NCI-H187 (cell line): ENCODE measurements around the gene HOXA10.
A peak's percentile ranks its signal among the peaks of the same experiment; 100 is the strongest.

Experiments used
- DNase-seq, 2 experiments: peaks; one replicate each; lab custom pipeline; 2025; lab: John Stamatoyannopoulos, UW

The HOXA10 gene

DNA sequence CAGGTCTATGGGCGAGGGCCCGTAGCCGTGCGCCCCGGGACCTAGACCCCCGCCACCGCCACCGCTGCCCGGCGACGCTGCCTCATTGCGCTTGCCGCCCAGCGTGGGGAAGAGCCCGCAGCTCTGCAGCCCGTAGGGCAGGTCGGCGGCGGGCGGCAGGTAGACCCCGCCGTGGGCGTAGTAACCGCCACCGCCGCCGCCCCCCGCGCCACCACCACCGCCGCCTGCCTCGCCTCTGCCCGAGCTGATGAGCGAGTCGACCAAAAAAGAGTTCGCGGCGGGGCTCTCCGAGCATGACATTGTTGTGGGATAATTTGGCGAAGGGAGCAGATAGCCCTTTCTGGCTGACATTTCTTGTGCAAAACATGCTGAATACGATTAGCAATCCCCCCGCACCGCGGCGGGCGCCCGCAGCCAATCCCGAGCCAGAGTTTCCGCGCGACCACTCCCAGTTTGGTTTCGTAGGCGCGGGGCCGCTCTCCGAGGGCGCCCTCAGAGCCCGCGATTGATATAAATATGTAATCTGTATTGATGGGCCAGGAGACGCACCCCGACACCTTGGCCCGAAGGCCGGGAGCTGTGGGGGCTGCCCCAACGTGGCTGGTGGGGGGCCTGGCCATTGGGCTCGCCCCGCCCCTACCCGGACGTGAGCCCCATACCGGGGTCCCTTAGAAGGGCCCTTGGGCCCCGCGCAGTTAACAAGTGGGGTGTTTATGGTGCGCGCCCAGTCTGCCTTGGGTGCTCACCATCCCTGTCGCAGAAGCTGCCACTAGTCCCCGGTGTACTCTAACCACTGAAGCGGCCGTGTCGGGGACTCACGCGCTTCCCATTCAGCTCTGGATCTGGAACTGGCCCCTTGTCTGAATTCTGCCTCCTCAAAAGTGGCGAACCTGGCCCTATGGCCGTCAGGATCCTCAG lies at the start of gene HOXA10:
Gene HOXA10 (minus strand): TSS at position 365 of the 918 bp plus-strand sequence. CDS start 14 bp downstream, at position 351.
- DNase-seq = peak; percentile 28 to 53

DNA sequence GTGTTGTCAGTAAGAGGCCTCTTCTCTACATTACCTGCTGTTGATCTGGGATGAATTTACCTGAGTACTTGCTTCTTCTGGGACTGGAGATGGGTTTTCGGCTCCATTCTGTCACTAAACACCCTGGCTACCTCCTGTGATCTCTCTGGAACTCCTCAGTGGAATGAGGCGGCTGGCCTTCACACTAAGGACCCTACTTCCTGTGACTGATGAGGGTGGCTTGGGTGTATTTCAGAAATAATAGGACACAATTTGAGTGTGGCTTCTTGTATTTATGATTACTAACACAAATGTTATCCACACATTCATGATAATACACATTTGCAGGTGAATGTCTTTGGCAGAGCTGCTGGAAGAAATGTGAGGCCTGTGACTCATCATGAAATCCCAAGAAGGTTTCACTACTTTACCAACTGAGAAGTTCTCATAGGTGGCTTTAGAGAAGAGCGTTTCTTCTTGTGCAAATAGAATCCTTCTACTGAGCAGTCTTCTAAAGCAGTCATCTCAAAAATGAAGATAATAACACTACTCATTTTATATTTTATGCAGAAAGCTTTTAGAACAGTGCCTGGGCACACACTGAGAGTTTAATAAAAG lies 47.2 kb upstream of the HOXA10 start:
- DNase-seq = no peak

DNA sequence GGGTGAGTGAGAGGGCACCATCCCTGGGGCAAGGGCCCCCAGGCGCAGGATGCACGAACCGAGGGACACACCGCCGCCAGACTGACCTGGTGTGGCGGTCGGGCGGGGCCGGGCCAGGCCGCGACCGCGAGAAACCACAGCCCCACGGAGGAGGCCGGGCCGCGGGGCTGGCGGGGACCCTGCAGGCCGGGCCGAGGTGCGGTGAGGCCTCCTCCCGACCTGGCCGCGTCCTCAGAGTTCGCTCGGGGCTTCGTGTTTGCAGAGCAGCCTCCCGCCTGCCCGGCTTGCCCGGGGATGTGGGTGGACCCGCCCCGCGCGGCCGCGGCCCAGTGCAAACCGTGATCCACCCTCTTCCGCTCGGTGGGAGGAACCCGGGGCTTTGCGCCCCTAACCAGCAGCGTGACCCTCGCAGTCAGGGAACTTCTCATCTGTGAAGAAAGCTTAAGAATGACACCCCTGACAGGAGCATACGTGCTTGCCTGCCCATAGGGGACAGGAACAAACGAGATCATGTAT lies 46.4 kb upstream of the HOXA10 start:
- no peak for DNase-seq

DNA sequence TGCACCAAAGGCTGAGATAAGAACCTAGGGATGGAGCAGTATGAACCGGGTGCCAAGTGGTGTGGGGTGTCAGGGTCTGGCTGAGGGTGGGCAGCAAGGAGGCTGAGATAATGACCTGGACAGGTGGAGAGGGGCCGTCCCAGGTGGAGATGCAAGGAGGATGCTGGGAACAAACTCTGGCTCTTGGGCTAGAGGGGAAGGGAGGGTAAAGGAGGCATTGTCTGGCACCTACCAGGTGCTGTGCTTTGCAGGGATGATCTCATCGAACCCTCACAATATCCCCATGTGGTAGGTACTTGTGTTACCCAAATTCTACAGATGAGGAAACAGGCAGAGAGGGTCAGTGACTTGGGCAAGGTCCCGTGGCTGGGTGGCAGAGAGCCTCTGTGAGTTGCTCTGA lies 45.7 kb upstream of the HOXA10 start:
- DNase-seq = no peak

DNA sequence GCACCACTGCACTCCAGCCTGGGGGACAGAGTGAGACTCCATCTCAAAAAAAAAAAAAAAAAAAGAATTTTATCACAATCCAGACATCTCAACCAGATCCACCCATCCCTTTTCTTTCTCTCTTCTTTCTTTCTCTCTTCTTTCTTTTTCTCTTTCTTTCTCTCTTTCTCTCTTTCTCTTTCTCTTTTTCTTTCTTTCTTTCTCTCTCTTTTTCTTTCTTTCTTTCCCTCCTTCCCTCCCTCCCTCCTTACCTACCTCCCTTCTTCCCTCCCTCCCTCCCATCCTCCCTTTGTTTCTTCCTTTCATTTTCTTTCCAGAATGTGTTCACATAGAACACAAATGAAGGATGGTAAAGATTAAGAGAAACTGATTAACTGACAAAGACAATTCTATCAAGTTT lies 43.8 kb upstream of the HOXA10 start:
- DNase-seq = no peak

DNA sequence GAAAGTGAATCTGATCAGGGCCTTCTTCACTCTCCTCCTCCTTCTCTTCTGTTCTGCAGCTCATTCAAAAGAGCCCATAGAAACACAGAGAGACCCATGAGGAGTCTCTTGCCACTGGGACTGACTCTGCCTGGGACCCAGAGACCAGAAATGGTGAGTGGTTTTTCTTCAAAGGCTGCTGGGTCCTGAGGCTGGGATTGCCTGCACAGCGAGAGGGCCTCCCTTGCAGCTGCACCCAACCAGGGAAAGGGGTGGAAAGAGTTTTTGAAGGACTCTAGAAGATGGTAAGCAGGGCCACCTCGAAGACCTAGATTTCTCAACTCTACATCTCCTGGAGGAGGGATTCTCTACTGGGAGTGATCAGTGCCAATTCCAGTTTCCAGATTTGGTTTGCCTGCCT lies 41.2 kb upstream of the HOXA10 start:
- DNase-seq = no peak

DNA sequence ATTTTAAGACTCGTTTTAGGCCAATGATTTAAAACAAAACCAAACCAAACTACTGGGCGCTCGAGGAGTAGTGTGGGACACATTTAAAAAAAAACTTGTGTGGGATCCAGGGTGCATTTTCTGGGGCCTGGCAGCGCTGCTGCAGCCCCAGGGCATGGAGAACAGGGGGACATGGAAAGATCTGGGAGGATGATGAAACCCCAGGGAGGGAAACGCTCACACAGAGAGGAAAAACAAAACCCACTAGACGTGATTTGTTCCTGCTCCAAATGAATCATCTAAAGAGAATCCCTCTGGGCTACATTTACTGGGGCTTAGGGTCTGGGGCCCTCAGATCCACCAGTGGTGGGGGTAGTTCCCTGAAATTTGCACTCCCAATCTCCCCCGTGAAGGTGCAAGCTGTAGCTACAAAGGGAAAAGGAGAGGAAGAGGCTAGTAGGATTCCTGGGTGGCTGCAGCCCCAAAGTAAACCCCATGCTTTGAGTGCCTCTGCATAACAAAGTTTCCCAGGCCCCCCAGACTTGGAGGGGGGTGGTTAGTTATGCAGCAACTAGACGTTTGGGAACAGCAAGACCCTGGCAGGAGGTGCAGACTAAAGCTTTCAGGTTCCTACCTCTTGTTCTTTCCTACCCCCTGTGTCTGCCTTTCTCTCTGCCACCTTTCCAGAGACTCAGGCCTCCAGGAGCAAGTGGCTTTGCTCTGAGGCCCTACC lies 40.3 kb upstream of the HOXA10 start:
- DNase-seq = no peak

DNA sequence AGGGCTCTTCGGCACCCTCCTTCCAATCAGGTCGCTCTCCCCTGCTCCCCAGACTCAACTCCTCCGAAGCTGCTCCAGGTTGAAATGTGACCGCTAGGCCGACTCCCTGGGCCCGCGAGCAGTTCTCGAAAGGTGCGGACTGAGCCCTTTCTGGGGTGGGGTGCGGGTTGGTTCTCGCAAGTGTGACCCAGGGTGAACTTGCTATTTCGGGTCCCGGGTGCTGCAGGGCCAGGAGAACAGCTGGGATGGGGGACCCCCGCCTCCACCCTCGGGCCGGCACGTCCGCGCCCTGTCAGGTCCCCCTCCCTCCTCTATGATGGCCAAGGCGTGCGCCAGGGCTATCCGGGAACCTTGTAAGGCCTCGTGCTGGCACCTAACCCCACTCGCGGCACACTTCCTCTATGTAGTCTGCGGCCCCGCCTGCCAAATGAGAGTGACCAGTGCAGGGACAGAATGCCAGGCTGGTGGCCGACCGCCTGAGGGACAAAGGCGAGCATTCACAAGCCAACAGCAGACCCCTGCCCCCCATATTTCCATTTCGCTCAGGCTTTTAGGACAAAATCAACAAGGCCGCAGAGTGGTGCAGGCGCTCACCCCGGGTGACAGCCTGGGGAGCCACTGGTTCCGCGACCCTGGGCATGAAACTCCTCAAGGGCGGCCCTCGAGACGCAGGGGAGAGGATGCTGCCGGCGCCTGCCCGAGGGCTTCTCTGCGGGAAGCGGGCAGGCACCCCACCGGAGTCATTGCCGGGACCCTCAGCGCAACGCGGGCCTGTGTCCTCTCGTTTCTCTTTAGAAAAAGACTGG lies 39.5 kb upstream of the HOXA10 start:
- DNase-seq = no peak

DNA sequence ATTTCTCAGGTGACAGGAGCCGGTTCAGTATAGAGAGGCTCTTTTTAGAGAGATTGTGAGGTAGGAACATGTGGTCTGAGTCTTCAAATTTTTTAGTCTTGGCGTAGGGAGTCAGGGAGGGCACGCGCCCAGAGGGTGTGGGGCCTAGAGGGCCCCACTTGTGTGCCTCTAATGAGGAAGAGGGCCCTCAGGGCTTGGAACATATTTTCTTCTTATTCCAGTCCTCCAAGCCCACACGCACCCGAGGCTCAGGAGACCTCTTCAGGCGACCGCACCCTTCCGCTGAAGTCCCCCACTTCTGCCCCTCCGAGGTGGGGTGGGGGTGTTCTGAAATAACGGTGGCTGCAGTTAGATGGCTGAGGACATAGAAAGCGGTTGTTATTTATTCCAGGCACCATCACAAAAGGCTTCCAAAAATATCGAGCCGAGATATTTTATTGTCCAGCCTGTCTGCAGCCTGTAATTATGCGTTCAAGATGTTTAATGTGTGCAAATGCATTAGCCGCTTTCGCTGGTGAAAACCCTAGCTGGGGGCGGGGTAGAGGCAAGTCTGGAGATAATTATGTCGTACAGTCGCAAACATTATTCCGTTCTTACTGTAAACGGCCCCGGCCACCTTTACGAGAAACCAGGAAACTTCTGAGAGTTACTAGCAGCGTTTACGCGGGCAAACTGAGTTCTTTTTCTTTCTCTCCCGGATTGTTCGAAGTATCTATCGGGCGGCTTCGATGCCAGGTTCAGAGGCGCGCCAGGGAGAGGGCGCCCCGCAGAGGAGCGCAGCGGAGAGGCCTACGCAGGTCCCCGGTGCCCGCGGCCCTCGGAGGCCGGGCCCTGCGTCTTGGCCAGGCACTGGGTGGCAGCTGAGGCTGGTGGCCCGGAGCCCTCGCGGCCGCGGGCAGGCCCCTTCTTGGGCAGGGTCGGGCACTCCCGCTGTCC lies 38.6 kb upstream of the HOXA10 start:
- DNase-seq = no peak

DNA sequence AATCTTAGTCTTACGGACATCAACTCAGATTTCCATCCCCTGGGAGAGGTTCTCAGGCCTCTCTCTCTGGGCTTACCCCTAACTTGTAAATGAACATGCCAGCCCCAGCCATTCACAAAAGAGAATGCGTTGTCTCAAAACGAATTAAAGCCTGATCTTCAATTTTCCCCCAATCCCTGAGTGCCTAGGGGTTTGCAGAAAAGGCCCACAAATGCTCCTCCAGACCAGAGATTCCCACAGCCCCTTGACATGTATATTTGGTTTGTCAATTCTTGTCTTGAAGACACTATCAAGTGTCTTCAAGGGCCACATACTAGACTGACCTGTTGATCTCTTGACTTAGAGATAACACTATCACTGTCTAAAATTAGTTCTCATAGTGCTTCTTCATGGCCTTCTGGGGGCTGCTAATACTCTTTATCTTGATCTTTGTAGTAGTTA lies 37.7 kb upstream of the HOXA10 start:
- DNase-seq = no peak

DNA sequence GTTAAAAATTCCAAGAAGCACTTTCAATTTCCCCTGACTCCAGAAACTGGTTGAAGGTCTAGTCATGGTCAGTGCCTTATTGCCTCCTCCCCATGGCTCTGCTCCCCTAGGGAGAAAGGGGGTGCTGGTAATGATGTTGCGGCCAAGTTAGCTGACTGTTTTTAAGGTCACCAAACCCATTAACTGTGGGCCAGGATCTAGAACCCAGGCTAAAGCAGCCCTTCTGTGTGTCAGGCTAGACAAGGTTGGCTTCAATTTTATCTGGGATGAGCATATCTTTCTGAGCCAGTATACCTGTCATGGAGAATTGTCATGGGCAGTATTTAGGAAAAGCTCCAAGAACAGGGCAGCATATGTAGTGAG lies 36.9 kb upstream of the HOXA10 start:
- DNase-seq = no peak

DNA sequence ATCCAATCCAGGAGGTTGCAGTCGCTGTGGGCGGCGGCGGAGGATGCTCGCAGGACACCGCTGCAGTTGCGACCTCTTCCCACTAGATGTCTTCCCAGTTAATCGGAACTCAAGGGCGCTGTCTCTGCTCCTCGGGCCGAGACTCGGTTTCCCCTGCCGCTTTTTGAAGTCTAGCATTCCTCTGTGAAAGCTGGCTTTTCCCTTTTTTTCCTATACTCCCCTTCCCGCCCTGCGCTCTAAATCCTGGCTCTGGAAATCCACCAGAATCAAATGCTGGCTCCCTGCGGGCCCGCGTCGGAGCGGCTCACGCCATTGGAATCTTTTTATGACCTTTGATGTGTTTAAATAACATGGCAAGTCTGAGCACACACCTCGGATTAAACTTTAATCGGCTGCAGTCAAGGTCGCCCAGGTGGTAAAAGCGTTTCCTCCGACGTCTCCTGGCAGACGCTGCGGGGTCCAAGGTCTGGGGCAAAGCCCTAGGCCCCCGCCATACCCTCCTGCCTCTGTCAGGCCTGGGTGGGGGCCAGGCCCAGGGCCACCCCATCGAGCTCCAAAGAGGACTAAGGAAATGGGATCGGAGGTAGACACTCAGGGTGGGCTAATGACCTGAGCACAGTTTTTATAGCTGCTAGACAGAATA lies 36.4 kb upstream of the HOXA10 start:
- no peak for DNase-seq

DNA sequence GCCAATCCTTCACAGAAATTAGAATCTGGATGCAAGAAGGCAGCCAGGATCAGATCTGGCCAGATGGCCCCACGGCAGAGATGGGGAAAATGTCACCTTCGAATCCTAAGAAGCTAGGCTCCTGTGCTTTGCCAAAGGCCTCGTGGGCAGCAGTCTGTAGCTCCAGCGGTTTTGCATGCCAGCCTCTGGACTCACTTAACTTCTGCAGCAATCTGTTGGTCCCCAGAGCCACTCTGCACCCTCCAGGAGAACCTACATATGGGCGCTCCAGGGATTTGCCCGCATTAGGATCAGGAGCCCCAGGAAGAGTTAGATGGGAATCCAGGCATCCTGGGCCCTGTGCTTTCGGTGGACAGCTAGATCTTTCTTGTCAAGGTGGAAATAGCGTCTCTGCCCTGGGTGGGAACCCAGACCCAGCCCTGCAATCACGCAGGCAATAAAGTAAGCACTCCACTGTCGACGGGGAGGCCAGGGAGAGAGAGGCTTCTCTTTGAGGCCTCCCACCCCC lies 35.9 kb upstream of the HOXA10 start:
- no peak for DNase-seq

DNA sequence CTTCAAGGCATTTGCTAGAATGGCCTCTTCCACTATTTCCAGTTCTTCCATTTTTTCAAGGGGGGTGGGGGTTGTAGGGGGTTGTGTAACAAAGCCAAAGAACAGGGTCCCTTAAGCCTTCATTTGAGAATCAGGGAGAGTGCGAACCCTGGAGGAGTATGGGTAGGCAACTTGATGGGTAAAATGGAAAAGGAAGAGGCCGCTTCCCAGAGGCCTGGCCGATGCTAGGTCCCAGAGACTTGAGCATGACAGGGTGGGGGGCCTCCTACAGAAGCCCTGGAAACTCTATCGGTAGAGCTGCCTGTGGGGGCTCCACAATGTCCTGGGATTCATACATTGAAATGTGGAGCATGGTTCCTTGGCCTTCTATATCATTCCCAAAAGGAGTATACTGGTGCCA lies 34.9 kb upstream of the HOXA10 start:
- no peak for DNase-seq

DNA sequence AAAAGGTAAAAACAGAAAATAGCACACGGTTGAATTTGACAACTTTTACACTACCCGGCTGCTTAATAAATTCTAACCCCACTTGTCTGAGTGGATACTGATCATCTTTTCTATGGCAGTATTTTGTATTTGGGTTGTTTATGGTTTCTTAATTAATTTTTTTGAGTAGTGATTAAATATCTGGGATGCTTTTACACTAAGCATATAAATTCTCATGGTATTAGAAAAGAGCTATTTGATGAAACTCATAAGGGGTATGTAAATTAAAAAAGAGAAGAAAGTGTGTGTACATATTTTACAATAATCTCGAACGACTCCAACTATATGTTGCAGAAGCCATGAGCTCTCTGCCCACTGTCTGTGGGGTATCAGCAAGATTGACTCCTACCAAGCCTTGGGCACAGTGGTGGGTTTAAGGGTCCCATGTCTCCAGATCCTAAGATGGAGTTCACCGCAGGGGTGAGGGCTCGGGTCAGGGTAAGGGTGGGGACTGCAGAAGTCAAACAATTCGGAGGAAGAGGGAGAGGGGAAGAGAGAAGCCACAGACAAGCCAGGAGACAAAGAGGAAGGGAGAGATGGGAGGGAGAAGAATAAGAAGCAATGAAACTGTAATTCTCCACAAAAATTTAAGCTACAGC lies 33.3 kb upstream of the HOXA10 start:
- DNase-seq = no peak

DNA sequence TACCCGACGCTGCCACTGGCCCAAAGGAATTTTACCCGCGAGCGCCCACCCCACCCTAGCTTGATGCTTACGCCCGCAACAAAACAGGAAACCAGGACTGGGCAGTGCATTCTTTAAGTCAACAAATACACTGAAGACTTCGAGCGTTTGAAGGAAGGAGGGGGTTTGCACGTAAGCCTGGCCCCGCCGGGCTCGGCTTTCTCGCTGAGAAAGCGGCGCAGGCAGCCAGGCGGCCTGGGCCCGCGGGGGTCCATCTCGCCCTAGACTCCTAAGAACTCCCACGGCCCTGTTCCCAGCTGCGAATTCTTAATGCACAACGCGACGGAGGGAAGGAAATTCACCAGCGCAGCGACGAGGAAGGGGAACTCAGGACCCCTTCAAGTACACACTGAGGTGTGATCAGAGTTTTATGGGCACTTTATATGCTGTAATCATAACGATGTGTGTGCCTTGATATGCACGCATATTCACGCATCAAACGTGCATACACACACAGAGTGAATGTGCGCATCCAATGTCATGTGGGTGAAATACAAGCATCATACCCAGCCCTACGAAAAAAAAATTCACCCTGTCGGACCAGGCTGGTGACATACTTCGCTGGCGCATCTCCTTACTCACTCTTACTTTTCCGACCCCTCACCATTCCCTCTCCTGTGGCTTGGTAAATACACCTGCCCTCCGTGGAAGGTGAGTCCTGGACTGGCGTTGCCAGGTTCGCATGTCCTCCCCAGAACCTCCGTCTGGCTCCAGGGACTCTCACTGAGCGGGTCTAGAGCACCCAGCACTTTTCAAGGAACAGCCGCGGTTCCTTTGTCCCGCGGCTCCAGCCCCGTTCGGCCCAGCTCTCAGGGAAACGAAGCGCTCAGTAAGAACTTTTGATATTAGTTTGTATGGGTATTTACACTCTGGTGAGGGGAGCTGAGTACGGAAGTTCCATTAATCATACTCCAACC lies 31.5 kb upstream of the HOXA10 start:
- no peak for DNase-seq

DNA sequence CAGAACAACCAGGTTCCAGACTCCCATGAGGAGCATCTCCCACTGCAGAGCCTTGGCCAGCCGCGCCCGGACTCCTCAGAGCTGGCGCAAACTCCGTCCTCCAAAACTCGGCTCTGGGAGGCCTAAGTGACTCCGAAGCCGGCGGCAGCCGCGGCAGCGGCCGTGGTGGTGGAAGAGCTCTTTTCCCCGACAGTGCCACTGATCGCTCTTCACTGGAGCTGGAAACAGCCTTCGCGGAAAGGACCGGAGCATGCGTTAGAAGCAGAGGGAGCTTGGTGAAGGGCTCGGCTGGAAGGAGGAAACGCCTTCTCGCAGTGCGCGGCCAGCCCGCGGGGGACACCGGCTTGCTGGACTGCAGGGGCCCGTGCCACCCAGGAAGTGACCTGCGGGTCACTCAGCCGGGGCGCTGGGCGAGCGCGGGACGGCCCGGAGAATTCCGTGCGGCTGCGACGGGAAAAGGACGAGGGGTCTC lies 30.8 kb upstream of the HOXA10 start:
- no peak for DNase-seq

DNA sequence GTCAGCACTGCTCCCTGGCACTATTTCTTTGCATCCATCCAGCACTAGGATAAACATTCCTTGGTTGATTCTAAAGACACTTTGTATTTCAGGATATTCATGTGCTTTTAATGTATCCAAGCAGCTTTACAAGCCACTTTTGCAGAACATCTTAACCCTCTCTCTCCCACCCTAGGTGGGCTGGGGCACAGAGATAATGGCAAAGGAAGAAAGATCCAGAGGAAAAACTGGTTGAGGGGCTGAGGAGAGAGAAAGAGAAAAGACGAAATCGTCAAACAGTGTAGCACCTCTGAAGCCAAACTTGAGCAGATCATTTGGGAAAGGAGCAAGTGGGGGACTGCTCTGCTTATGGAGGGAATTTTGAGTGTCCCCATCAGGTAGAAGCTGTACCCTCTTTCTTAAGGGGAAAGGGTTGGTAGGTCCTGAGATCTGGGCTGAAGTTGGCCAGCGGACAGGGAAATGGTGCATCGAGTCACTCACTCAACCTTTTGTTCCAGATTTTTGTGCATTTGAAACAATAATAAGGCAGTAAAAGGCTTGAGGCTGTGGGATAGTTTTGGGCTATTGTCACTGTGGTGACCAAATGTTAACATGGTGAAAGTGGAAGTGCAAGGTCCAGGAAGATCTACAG lies 30.0 kb upstream of the HOXA10 start:
- no peak for DNase-seq
